Mesenchymal stem cell (in vitro differentiated cells and primary cell): ENCODE results near the gene C2orf76.

Experiments
- DNase-seq: peaks from one replicate; pipeline ENCODE4 v3.0.0-alpha.2; 2013
- H2AFZ ChIP-seq: one replicate; pipeline ENCODE4 v1.6.1; 2013; ENCODE audit warnings: low read depth, mild to moderate bottlenecking, control low read depth, inconsistent platforms, low read length, moderate library complexity
- H2AK5ac ChIP-seq: 2 replicates; pipeline ENCODE4 v1.6.1; 2013; ENCODE audit warnings: low read length, moderate library complexity, mild to moderate bottlenecking, inconsistent platforms; ENCODE audit not compliant: severe bottlenecking
- H2BK120ac ChIP-seq: one replicate; pipeline ENCODE4 v1.6.1; 2013; ENCODE audit warnings: low read depth, mild to moderate bottlenecking, inconsistent platforms, low read length, moderate library complexity
- H2BK12ac ChIP-seq, 2 experiments: one replicate each; pipeline ENCODE4 v1.6.1; 2013; ENCODE audit warnings: inconsistent platforms in 2 of 2, low read length in 2 of 2, mild to moderate bottlenecking in 2 of 2, moderate library complexity in 2 of 2, control low read depth in 1 of 2
- H2BK15ac ChIP-seq: one replicate; pipeline ENCODE4 v1.6.1; 2013; ENCODE audit warnings: mild to moderate bottlenecking, low read depth, inconsistent platforms; ENCODE audit not compliant: poor library complexity, severe bottlenecking
- H2BK5ac ChIP-seq: 2 replicates; pipeline ENCODE4 v1.6.1; 2013; ENCODE audit warnings: low read depth, mild to moderate bottlenecking, low read length, control low read depth, inconsistent platforms; ENCODE audit not compliant: poor library complexity, severe bottlenecking
- H3K14ac ChIP-seq, 2 experiments: one replicate each; pipeline ENCODE4 v1.6.1; 2013; ENCODE audit warnings: inconsistent platforms in 2 of 2, low read length in 2 of 2, control low read depth in 1 of 2, mild to moderate bottlenecking in 1 of 2, moderate library complexity in 1 of 2
- H3K18ac ChIP-seq, 2 experiments: one replicate each; pipeline ENCODE4 v1.6.1; 2013; ENCODE audit warnings: inconsistent platforms in 2 of 2, low read length in 2 of 2, control low read depth in 1 of 2, low read depth in 1 of 2, mild to moderate bottlenecking in 1 of 2
- H3K23ac ChIP-seq, 2 experiments: one replicate each; pipeline ENCODE4 v1.6.1; 2013; ENCODE audit warnings: inconsistent platforms in 2 of 2, low read length in 2 of 2, mild to moderate bottlenecking in 2 of 2, moderate library complexity in 2 of 2, control low read depth in 1 of 2
- H3K27ac ChIP-seq: 2 replicates; pipeline ENCODE4 v1.5.1; 2013; ENCODE audit warnings: mild to moderate bottlenecking, moderate library complexity, low read length, control low read depth, inconsistent platforms; ENCODE audit not compliant: poor library complexity, severe bottlenecking
- H3K27me3 ChIP-seq, 2 experiments: 2 replicates each; pipeline versions ENCODE4 v1.6.1 to v1.7.0; 2013; ENCODE audit warnings: low read length in 2 of 2, mild to moderate bottlenecking in 2 of 2, moderate library complexity in 2 of 2, control low read depth in 1 of 2, inconsistent platforms in 1 of 2; ENCODE audit not compliant: control insufficient read depth in 1 of 2, insufficient read depth in 1 of 2
- H3K36me3 ChIP-seq, 2 experiments: 2 replicates each; pipeline versions ENCODE4 v1.6.1 to v1.7.0; 2013; ENCODE audit warnings: low read length in 2 of 2, control low read depth in 1 of 2, inconsistent platforms in 1 of 2, low read depth in 1 of 2, mild to moderate bottlenecking in 1 of 2; ENCODE audit not compliant: insufficient read depth in 2 of 2, control insufficient read depth in 1 of 2
- H3K4ac ChIP-seq, 2 experiments: one replicate each; pipeline ENCODE4 v1.6.1; 2013; ENCODE audit warnings: inconsistent platforms in 2 of 2, low read length in 2 of 2, mild to moderate bottlenecking in 2 of 2, moderate library complexity in 2 of 2, control low read depth in 1 of 2, low read depth in 1 of 2
- H3K4me1 ChIP-seq: 2 replicates; pipeline ENCODE4 v1.6.1; 2013; ENCODE audit warnings: low read depth, low read length, control low read depth; ENCODE audit not compliant: control insufficient read depth, insufficient read depth
- H3K4me2 ChIP-seq: 2 replicates; pipeline ENCODE4 v1.6.1; 2013; ENCODE audit warnings: low read length, mild to moderate bottlenecking, inconsistent platforms; ENCODE audit not compliant: poor library complexity, severe bottlenecking
- H3K4me3 ChIP-seq, 2 experiments: 2 replicates each; pipeline versions ENCODE4 v1.5.1 to v1.7.0; 2013; ENCODE audit warnings: low read length in 2 of 2, mild to moderate bottlenecking in 2 of 2, control low read depth in 1 of 2, low read depth in 1 of 2; ENCODE audit not compliant: insufficient read depth in 1 of 2
- H3K79me1 ChIP-seq: replicated peaks from 2 replicates; pipeline ENCODE4 v1.6.1; 2013; ENCODE audit warnings: mild to moderate bottlenecking, control low read depth, low read length, inconsistent platforms; ENCODE audit not compliant: poor library complexity, severe bottlenecking
- H3K9ac ChIP-seq: 2 replicates; pipeline ENCODE4 v1.7.0; 2013; ENCODE audit warnings: mild to moderate bottlenecking, low read length, moderate library complexity
- H3K9me3 ChIP-seq: 2 replicates; pipeline ENCODE4 v1.7.0; 2013; ENCODE audit warnings: mild to moderate bottlenecking, low read length; ENCODE audit not compliant: control insufficient read depth
- H4K8ac ChIP-seq: one replicate; pipeline ENCODE4 v1.6.1; 2013; ENCODE audit warnings: inconsistent platforms, mild to moderate bottlenecking, low read length, moderate library complexity
- H4K91ac ChIP-seq: one replicate; pipeline ENCODE4 v1.6.1; 2013; ENCODE audit warnings: mild to moderate bottlenecking, low read length, inconsistent platforms
- WGBS: methylation state at CpG from one replicate; pipeline ENCODE4 v1.1.7; 2013; ENCODE audit warnings: mixed read lengths; 5-methylcytosine and 5-hydroxymethylcytosine counted together

Gene C2orf76

DNA sequence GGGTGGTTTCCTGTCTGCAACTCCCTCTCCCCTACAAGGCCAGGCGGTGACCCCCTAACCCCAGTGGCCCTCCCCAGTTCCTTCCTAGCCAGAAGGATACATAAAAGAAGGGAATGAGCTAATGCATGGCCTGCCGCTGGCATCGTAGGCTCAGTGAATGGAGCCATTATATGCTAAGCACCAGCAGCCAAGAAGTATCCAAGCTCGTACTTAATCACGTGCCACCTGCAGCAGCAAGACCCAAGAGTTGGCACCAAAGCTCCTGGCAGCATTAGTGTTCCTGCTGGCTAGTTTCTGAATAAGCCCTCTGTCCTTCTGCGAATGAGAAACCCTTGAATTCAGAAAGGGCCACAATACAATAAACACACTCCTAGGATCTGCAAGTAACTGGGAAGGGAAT is 4.5 kb upstream of the C2orf76 start:
- H3K27me3 ChIP-seq = no peaks in the 10 kb centered on the region
- no peak overlapping the region for H2AK5ac ChIP-seq
- H4K8ac ChIP-seq = no peak overlapping the region
- no peak overlapping the region for H3K23ac ChIP-seq
- H3K9me3 ChIP-seq = no peaks in the 10 kb centered on the region
- no peak overlapping the region for H2BK15ac ChIP-seq
- no peak overlapping the region for H3K27ac ChIP-seq
- no peak overlapping the region for H2BK120ac ChIP-seq
- WGBS = 96% methylated on average over 6 of the region's 6 CpGs
- no peak for DNase-seq
- no peak overlapping the region for H3K9ac ChIP-seq
- no peak overlapping the region for H4K91ac ChIP-seq
- no peak overlapping the region for H2BK5ac ChIP-seq
- H2BK12ac ChIP-seq = no peak overlapping the region
- no peak overlapping the region for H2AFZ ChIP-seq
- peaks cover 39 to 68% of the 10 kb centered on the region in 2 experiments for H3K36me3 ChIP-seq
- H3K4ac ChIP-seq = no peak overlapping the region
- no peak overlapping the region for H3K4me3 ChIP-seq
- peaks cover 25% of the 10 kb centered on the region for H3K79me1 ChIP-seq
- H3K18ac ChIP-seq = no peak overlapping the region
- H3K4me1 ChIP-seq = peaks cover 12% of the 10 kb centered on the region
- H3K4me2 ChIP-seq = no peak overlapping the region
- no peak overlapping the region for H3K14ac ChIP-seq

- Histone ChIP-seq H4K8ac (no peak overlapping the region), H3K4me1 (peaks cover 15% of the 10 kb centered on the region), H3K23ac (no peak overlapping the region), H2BK15ac (no peak overlapping the region), H3K4me2 (no peak overlapping the region), H2AK5ac (no peak overlapping the region), H3K14ac (no peak overlapping the region), H3K9me3 (no peaks in the 10 kb centered on the region), H3K36me3 (peaks cover 39 to 68% of the 10 kb centered on the region in 2 experiments), H2BK120ac (no peak overlapping the region), H3K27ac (no peak overlapping the region), H2BK5ac (no peak overlapping the region), H2AFZ (no peak overlapping the region), H3K4ac (no peak overlapping the region), H2BK12ac (no peak overlapping the region), H3K4me3 (no peak overlapping the region), H3K79me1 (peaks cover 28% of the 10 kb centered on the region), H3K27me3 (no peaks in the 10 kb centered on the region), H3K9ac (no peak overlapping the region), H3K18ac (no peak overlapping the region), H4K91ac (no peak overlapping the region)
- DNase-seq = no peak
- WGBS = 82% methylated on average over 4 of the region's 6 CpGs
Observed at GRCh38 chr2:119369845-119370244, 3.2 kb upstream of the C2orf76 start.

GRCh38 chr2:119367472-119368099 is 952 bp upstream of the C2orf76 start:
- H2BK12ac ChIP-seq = peak overlapping the region in 1 of 2 experiments; percentile 55
- peak overlapping the region; percentile 70 to 98 for H3K4me3 ChIP-seq
- 2% methylated on average over 29 of the region's 32 CpGs for WGBS
- H4K91ac ChIP-seq = no peak overlapping the region
- no peak overlapping the region for H3K27ac ChIP-seq
- H4K8ac ChIP-seq = no peak overlapping the region
- H3K4ac ChIP-seq = peak overlapping the region in 1 of 2 experiments; percentile 54
- peaks cover 28 to 47% of the 10 kb centered on the region in 2 experiments for H3K36me3 ChIP-seq
- peak overlapping the region; percentile 93 for H3K4me2 ChIP-seq
- no peak overlapping the region for H2AFZ ChIP-seq
- peaks cover 15% of the 10 kb centered on the region for H3K4me1 ChIP-seq
- H2AK5ac ChIP-seq = no peak overlapping the region
- H3K9ac ChIP-seq = peak overlapping the region; percentile 93
- H3K14ac ChIP-seq = peak overlapping the region in 1 of 2 experiments; percentile 64
- no peak overlapping the region for H2BK15ac ChIP-seq
- peaks cover 35% of the 10 kb centered on the region for H3K79me1 ChIP-seq
- peak; percentile 65 for DNase-seq
- no peaks in the 10 kb centered on the region for H3K27me3 ChIP-seq
- H2BK5ac ChIP-seq = peak overlapping the region; percentile 53
- peak overlapping the region; percentile 23 for H2BK120ac ChIP-seq
- no peak overlapping the region for H3K23ac ChIP-seq
- H3K9me3 ChIP-seq = no peaks in the 10 kb centered on the region
- H3K18ac ChIP-seq = peak overlapping the region; percentile 67 to 93

- H3K23ac ChIP-seq = no peak overlapping the region
- peak overlapping the region; percentile 52 for H4K91ac ChIP-seq
- peak overlapping the region; percentile 58 for H3K4me2 ChIP-seq
- H2AFZ ChIP-seq = no peak overlapping the region
- H3K4me3 ChIP-seq = peak overlapping the region; percentile 63 to 98
- H3K9me3 ChIP-seq = no peaks in the 10 kb centered on the region
- peaks cover 15% of the 10 kb centered on the region for H3K4me1 ChIP-seq
- no peak overlapping the region for H2BK5ac ChIP-seq
- H3K27ac ChIP-seq = peak overlapping the region; percentile 39
- peak overlapping the region; percentile 93 for H3K9ac ChIP-seq
- peak overlapping the region; percentile 93 for H4K8ac ChIP-seq
- peak overlapping the region; percentile 13 to 89 for H3K18ac ChIP-seq
- peak overlapping the region; percentile 61 for H2BK120ac ChIP-seq
- H3K79me1 ChIP-seq = peaks cover 34% of the 10 kb centered on the region
- 3% methylated on average over 17 of the region's 17 CpGs for WGBS
- no peak overlapping the region for H2AK5ac ChIP-seq
- peak; percentile 66 for DNase-seq
- peaks cover 16 to 33% of the 10 kb centered on the region in 2 experiments for H3K36me3 ChIP-seq
- H2BK12ac ChIP-seq = no peak overlapping the region
- H3K4ac ChIP-seq = peak overlapping the region; percentile 22 to 53
- no peaks in the 10 kb centered on the region for H3K27me3 ChIP-seq
- peak overlapping the region; percentile 65 for H2BK15ac ChIP-seq
- no peak overlapping the region for H3K14ac ChIP-seq
Observed at GRCh38 chr2:119366161-119366648, 429 bp downstream of the C2orf76 start.
